ENCODE measurements around the gene ACTL7A. TPM values are rescaled to one million over a fixed set of nuclear protein-coding genes. Genes with fewer than 3 reads are reported as not detected.
A peak's percentile ranks its signal among the peaks of the same experiment; 100 is the strongest.

Gene ACTL7A
- total RNA-seq, 1 donor from 2014 or later: not detected

DNA sequence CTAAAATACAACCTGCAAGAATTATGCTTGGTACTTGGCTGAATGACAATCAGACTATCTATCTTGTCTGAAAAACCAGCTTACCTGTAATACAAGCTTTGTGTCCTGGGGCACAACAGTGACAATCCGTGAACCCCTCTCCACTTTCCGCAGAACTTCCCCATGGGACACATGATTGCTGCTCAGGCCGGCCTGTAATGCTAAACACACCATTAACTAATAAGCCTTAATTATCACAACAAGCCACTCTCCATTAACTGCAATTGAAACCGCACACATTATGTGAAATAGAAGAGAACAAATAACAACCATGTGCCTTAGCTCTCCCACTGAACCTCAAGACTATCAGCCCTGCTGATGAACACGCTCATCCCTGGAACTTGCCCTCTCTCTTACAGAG is 38.1 kb downstream of the ACTL7A start:
- ATAC-seq (no peak), DNase-seq (ENCODE audit: missing footprints) (peak; percentile 20)
- intact Hi-C loops (cut with DNase I): no loop called here

DNA sequence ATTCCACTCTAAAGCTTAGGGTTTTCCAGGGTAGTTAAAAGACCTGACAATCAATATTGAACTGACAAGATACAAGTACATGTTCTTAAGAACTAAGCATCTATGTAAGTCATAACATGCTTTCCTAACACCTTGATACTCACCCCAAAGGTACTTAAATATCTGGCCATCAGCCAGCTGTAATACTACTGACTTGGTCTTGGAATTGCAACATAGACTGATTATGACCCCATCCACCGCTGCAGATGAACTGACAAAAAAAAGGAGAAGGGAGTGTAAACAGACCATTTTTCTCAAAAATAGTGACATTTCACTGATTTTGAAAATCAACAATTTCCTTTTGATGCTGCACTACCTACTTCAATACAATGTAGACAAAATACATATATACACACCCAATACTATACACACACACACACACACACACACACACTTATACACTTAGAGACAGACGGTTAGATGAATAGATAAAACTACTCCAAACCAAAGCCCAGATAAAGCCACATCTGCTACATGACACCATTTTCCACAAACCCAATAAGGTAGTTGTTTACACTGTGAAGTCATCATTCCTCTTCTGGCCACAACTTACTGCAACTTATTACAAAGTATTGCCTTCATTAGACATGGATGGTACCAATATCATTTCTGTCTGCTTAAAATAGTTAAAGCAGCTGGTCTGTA is 41.5 kb downstream of the ACTL7A start:
- intact Hi-C loops (cut with DNase I): no loop called here
- DNase-seq (ENCODE audit: missing footprints): no peak
- no peak for ATAC-seq

DNA sequence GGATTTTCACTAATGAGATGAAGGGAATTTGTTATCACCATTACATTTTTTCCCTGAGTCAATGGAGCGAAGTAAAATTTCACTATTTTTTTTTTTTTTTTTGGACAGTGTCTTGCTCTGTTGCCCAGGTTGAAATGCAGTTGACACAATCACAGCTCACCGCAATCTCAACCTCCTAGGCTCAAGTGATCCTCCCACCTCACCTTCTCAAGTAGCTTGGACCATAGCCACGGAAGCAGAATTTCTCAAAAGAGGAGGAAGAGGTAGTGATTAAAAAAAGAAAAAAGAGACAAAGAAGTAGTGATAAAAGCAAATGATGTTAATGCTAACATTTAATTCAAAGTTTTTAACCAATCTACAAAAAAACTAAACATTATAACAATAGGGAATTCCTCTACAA is 42.1 kb downstream of the ACTL7A start:
- intact Hi-C loops (cut with DNase I): no loop called here
- ATAC-seq: no peak
- no peak for DNase-seq (ENCODE audit: missing footprints)

DNA sequence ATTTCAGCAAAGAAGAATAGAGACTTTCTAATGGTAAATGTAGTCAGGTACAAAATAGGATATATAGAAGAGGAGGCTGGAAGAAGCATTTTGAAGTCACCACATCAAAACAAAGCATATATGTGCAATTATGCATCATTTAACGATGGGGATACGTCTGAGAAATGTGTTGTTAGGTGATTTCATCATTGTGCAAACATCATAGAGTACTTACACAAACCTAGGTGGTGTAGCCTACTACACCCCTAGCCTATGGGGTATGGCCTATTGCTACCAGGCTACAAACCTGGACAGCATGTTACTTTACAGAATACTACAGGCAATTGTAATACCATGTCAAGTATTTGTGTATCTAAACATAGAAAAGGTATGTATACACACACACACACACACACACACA is 43.4 kb downstream of the ACTL7A start:
- ATAC-seq: no peak
- no peak for DNase-seq (ENCODE audit: missing footprints)
- intact Hi-C loops (cut with DNase I): no loop called here

DNA sequence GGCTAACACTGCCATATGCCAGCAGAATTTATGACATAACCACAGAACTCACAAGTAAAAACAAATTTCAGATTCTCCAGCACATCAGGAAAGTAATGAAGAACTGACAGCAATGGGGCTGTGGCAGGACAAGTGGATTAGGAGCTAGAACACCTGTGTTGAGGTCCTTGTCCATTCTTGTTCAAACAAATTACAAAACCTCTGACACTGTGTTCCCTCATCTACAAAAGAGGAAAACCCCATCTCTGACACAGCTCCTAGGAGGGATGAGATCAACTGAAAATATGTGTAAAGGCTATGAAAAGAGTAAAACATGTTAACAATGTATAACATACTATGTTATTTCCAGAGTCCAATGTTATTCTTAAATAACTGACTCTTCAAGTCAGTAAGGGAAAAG is 48.3 kb downstream of the ACTL7A start:
- no peak for ATAC-seq
- no peak for DNase-seq (ENCODE audit: missing footprints)
- intact Hi-C loops (cut with DNase I): no loop called here

DNA sequence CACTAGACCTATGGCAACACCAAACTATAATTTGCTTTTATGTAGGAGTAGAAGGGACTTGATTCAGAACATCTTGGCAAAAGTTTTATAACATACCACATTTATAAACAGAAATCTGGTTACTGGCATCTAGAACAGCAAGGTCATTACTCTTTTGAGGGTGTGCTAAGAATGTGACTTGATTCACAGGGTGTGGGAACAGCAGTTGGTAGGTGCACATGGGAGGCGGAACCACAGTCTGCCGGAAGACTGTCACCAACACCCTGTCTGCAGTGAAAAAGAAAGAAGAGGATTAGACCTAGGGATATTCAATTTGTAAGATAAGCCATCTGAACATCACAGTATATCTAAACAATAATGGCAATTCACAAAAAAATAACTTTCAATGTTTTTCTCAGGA is 48.8 kb downstream of the ACTL7A start:
- intact Hi-C loops (cut with DNase I): no loop called here
- ATAC-seq (no peak), DNase-seq (ENCODE audit: missing footprints) (no peak)

DNA sequence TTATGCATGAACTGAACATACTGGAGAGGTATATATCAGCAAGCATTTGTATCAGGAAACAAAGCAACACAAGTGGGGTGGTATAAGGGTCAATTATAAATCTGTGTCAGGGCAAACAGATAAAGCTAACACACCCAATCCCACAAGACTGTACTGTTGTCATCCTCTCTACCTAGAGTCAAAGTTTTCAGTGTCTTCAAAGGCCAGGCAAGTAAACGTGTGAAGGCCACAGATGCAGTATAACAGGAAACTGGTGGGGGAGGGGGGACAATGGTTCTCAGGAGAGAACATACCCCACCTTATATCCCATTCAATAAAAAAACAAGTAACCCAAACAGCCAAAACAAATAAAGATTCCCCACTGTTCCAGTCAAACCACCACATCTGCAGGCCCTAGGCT is 49.8 kb downstream of the ACTL7A start:
- intact Hi-C loops (cut with DNase I): no loop called here
- DNase-seq (ENCODE audit: missing footprints): no peak

More for the DNA sequence above, 49.8 kb downstream of the ACTL7A start:
- ATAC-seq: no peak

Other genes with a start within 250 kb of the ACTL7A start
- gene ACTL7B, start 6.3 kb upstream of the ACTL7A start, total RNA-seq: not detected
- gene ELP1, start 71.9 kb downstream of the ACTL7A start, total RNA-seq: 17.5 TPM
- 16.0 TPM for gene ABITRAM, start 72.1 kb downstream of the ACTL7A start, total RNA-seq
- 70.7 TPM for gene CTNNAL1, start 151.2 kb downstream of the ACTL7A start, total RNA-seq

All from Right ventricle myocardium inferior (tissue), 1 donor.